RWPE2 (cell line): ENCODE measurements around the gene DNAJC18.
A peak's percentile ranks its signal among the peaks of the same experiment; 100 is the strongest.

Source experiments
- ATAC-seq: fragments of 200-7000 bp; cut with Tn5 transposase; 3 replicates; pipeline ENCODE4 v1.9.1; 2021; ENCODE audit warnings: low read depth
- DNase-seq: peaks from one replicate; pipeline ENCODE4 v3.0.0-alpha.2; 2020; ENCODE audit warnings: low spot score
- H3K27ac ChIP-seq: fragments of 450-650 bp; 2 replicates; pipeline ENCODE4 v1.5.1; 2017; ENCODE audit warnings: mild to moderate bottlenecking; ENCODE audit not compliant: poor library complexity, severe bottlenecking
- H3K27me3 ChIP-seq: fragments of 250-450 bp; sonication (Bioruptor Pico); 2 replicates; pipeline ENCODE4 v1.5.1; 2021; ENCODE audit warnings: mild to moderate bottlenecking, moderate library complexity; ENCODE audit not compliant: insufficient read depth, poor library complexity, severe bottlenecking
- H3K36me3 ChIP-seq: fragments of 250-450 bp; sonication (Bioruptor Pico); 2 replicates; pipeline ENCODE4 v1.5.1; 2020; ENCODE audit warnings: low read depth, mild to moderate bottlenecking, moderate library complexity
- H3K4me1 ChIP-seq: fragments of 250-450 bp; sonication (Bioruptor Pico); 2 replicates; pipeline ENCODE4 v1.5.1; 2021; ENCODE audit warnings: mild to moderate bottlenecking, moderate library complexity; ENCODE audit not compliant: insufficient read depth, poor library complexity, severe bottlenecking
- H3K4me3 ChIP-seq: fragments of 250-450 bp; sonication (Bioruptor Pico); 2 replicates; pipeline ENCODE4 v1.5.1; 2021; ENCODE audit warnings: mild to moderate bottlenecking, moderate library complexity; ENCODE audit not compliant: severe bottlenecking
- H3K9me3 ChIP-seq: fragments of 250-450 bp; sonication (Bioruptor Pico); 2 replicates; pipeline ENCODE4 v1.5.1; 2021; ENCODE audit warnings: mild to moderate bottlenecking, moderate library complexity; ENCODE audit not compliant: severe bottlenecking
- CTCF ChIP-seq: fragments of 450-650 bp; IDR thresholded peaks from one replicate; pipeline ENCODE4 v1.5.1; 2017; ENCODE audit warnings: mild to moderate bottlenecking, moderate library complexity; ENCODE audit not compliant: poor library complexity, severe bottlenecking

The DNAJC18 gene

GRCh38 chr5:139457653-139458306 lies 18.5 kb upstream of the DNAJC18 start:
- peaks cover 3% of the 10 kb centered on the region for H3K4me1 ChIP-seq
- no peak overlapping the region for H3K4me3 ChIP-seq
- H3K27ac ChIP-seq = no peak overlapping the region
- ATAC-seq = no peak
- no peaks in the 10 kb centered on the region for H3K9me3 ChIP-seq
- DNase-seq = no peak
- no peak for TF ChIP-seq CTCF
- no peaks in the 10 kb centered on the region for H3K27me3 ChIP-seq
- H3K36me3 ChIP-seq = no peaks in the 10 kb centered on the region

GRCh38 chr5:139457241-139457640 lies 17.9 kb upstream of the DNAJC18 start:
- H3K9me3 ChIP-seq = no peaks in the 10 kb centered on the region
- no peak for DNase-seq
- no peak overlapping the region for H3K27ac ChIP-seq
- ATAC-seq = no peak
- TF ChIP-seq CTCF = no peak
- H3K4me3 ChIP-seq = no peak overlapping the region
- H3K4me1 ChIP-seq = peaks cover 3% of the 10 kb centered on the region
- H3K27me3 ChIP-seq = no peaks in the 10 kb centered on the region
- no peaks in the 10 kb centered on the region for H3K36me3 ChIP-seq

GRCh38 chr5:139456776-139457175 lies 17.5 kb upstream of the DNAJC18 start:
- no peak for TF ChIP-seq CTCF
- no peak for DNase-seq
- Histone ChIP-seq H3K27ac (no peak overlapping the region), H3K9me3 (no peaks in the 10 kb centered on the region), H3K36me3 (no peaks in the 10 kb centered on the region), H3K27me3 (no peaks in the 10 kb centered on the region), H3K4me3 (no peak overlapping the region), H3K4me1 (peaks cover 3% of the 10 kb centered on the region)
- ATAC-seq = no peak

- DNase-seq = no peak
- no peaks in the 10 kb centered on the region for H3K9me3 ChIP-seq
- peaks cover 3% of the 10 kb centered on the region for H3K4me1 ChIP-seq
- no peak overlapping the region for H3K4me3 ChIP-seq
- H3K27ac ChIP-seq = no peak overlapping the region
- ATAC-seq = peak; percentile 11; the same call in 1 of the 3 replicates
- TF ChIP-seq CTCF = no peak
- H3K36me3 ChIP-seq = no peaks in the 10 kb centered on the region
- no peaks in the 10 kb centered on the region for H3K27me3 ChIP-seq
Observed at GRCh38 chr5:139454568-139455290, 15.4 kb upstream of the DNAJC18 start.
